Gastroesophageal sphincter (tissue), 4 donors: Measurements from ENCODE around the gene SIPA1L3. TPM values are rescaled to one million over a fixed set of nuclear protein-coding genes. Genes with fewer than 3 reads are reported as not detected.

Experiments
- ATAC-seq: fragments of 150-250 bp; one replicate; pipeline ENCODE4 v1.9.1; 2016; ENCODE audit warnings: mild to moderate bottlenecking, moderate library complexity
- H3K27ac ChIP-seq, 4 donors: fragments of 200-600 bp; sonication (generic) in 3 of 4; 1 replicate in 3 of 4; 2 replicates in 1 of 4; pipeline ENCODE4 v1.5.1; 2016 to 2019
- H3K27me3 ChIP-seq: fragments of 200-600 bp; sonication (generic); one replicate; pipeline ENCODE4 v1.5.1; 2019
- H3K36me3 ChIP-seq, 2 donors: fragments of 200-600 bp; sonication (generic); one replicate each; pipeline ENCODE4 v1.5.1; 2019; ENCODE audit warnings: control low read depth in 1 of 2
- H3K4me1 ChIP-seq, 3 donors: fragments of 200-600 bp; sonication (generic); 1 replicate in 2 of 3; 2 replicates in 1 of 3; pipeline ENCODE4 v1.5.1; 2016 to 2019; ENCODE audit warnings: control low read depth in 2 of 3
- H3K4me3 ChIP-seq, 2 donors: fragments of 200-600 bp; sonication (generic); one replicate each; pipeline ENCODE4 v1.5.1; 2019; ENCODE audit warnings: mild to moderate bottlenecking in 1 of 2, moderate library complexity in 1 of 2
- H3K9me3 ChIP-seq, 3 donors: fragments of 200-600 bp; sonication (generic); one replicate each; pipeline ENCODE4 v1.5.1; 2017 to 2019; ENCODE audit warnings: control low read depth in 2 of 3
- CTCF ChIP-seq, 4 experiments: fragments of 200-600 bp in 2 of 4; fragments of 450-650 bp in 2 of 4; sonication (generic) in 1 of 4; IDR thresholded peaks; one replicate each; pipeline ENCODE4 v1.5.1; 2017 to 2019; ENCODE audit warnings: antibody characterized with exemption in 4 of 4, mild to moderate bottlenecking in 2 of 4, moderate library complexity in 2 of 4
- EP300 ChIP-seq: sonication (generic); formaldehyde crosslinking; IDR thresholded peaks from one replicate; pipeline ENCODE4 v1.6.1; 2017; ENCODE audit warnings: antibody characterized with exemption, mild to moderate bottlenecking
- POLR2A ChIP-seq, 2 donors: fragments of 450-650 bp; IDR thresholded peaks; one replicate each; pipeline ENCODE4 v1.6.1; 2017; ENCODE audit warnings: antibody characterized with exemption in 2 of 2, mild to moderate bottlenecking in 2 of 2, moderate library complexity in 1 of 2
- POLR2AphosphoS5 ChIP-seq: sonication (generic); formaldehyde crosslinking; IDR thresholded peaks from one replicate; pipeline ENCODE4 v1.6.1; 2017; ENCODE audit warnings: antibody characterized with exemption
- WGBS, 2 donors: methylation state at CpG; one replicate each; pipeline ENCODE4 v1.1.5; 2018; ENCODE audit warnings: low coverage in 1 of 2; 5-methylcytosine and 5-hydroxymethylcytosine counted together
- total RNA-seq, 4 donors: library from RNA; depleted of rRNA; stranded (reverse); fragments of >200 nt; gene quantifications; one replicate each; pipeline ENCODE4 v1.1.0, GENCODE V29; 2016

Gene SIPA1L3
- total RNA-seq, 4 donors from 2014 or later = 5.9 to 20.2 (median 11.8) TPM

- ATAC-seq = no peak
Observed at GRCh38 chr19:37886571-37886970, 20.4 kb upstream of the SIPA1L3 start.

GRCh38 chr19:37893845-37894575 lies 13.0 kb upstream of the SIPA1L3 start:
- 61 to 71% methylated on average over 3 to 4 of the region's 11 CpGs for WGBS, 2 donors
- TF ChIP-seq CTCF (IDR thresholded peaks at IDR 0.05) = no peak
- no peak for ATAC-seq
- no peak overlapping the region for H3K4me3 ChIP-seq
- no peaks in the 10 kb centered on the region for H3K36me3 ChIP-seq
- H3K9me3 ChIP-seq = no peaks in the 10 kb centered on the region
- H3K4me1 ChIP-seq = no peaks in the 10 kb centered on the region
- H3K27ac ChIP-seq = no peak overlapping the region
- H3K27me3 ChIP-seq = peaks cover 29% of the 10 kb centered on the region

More at GRCh38 chr19:37886571-37886970, 20.4 kb upstream of the SIPA1L3 start:
- 71 to 87% methylated on average over 1 of the region's 1 CpG for WGBS, 2 donors
- peaks cover 0 to 55% (median 0%) of the 10 kb centered on the region in 3 donors for H3K9me3 ChIP-seq
- H3K36me3 ChIP-seq = no peaks in the 10 kb centered on the region
- no peak overlapping the region for H3K4me3 ChIP-seq
- peaks cover 27% of the 10 kb centered on the region for H3K27me3 ChIP-seq
- no peaks in the 10 kb centered on the region for H3K4me1 ChIP-seq
- no peak overlapping the region for H3K27ac ChIP-seq
- TF ChIP-seq CTCF (IDR thresholded peaks at IDR 0.05) (no peak), POLR2A (IDR thresholded peaks at IDR 0.05) (no peak), EP300 (no peak), POLR2AphosphoS5 (no peak)

GRCh38 chr19:37896180-37896579 lies 10.8 kb upstream of the SIPA1L3 start:
- Histone ChIP-seq H3K27ac (no peak overlapping the region), H3K4me1 (no peaks in the 10 kb centered on the region), H3K36me3 (no peaks in the 10 kb centered on the region), H3K27me3 (peaks cover 15% of the 10 kb centered on the region), H3K4me3 (no peak overlapping the region), H3K9me3 (no peaks in the 10 kb centered on the region)
- TF ChIP-seq CTCF (IDR thresholded peaks at IDR 0.05) (no peak), POLR2A (IDR thresholded peaks at IDR 0.05) (no peak), EP300 (no peak), POLR2AphosphoS5 (no peak)
- no peak for ATAC-seq
- WGBS, 2 donors = 71 to 86% methylated on average over 4 to 8 of the region's 8 CpGs

- no peak for TF ChIP-seq POLR2A (IDR thresholded peaks at IDR 0.05)
- TF ChIP-seq CTCF (IDR thresholded peaks at IDR 0.05) = no peak
- no peak for TF ChIP-seq EP300
- no peak for TF ChIP-seq POLR2AphosphoS5
- 57 to 100% methylated on average over 1 of the region's 1 CpG for WGBS, 2 donors
- H3K4me1 ChIP-seq = no peaks in the 10 kb centered on the region
Observed at GRCh38 chr19:37899453-37899852, 7.6 kb upstream of the SIPA1L3 start.

GRCh38 chr19:37899966-37900365 lies 7.0 kb upstream of the SIPA1L3 start:
- no peak for ATAC-seq
- no peaks in the 10 kb centered on the region for H3K27me3 ChIP-seq
- 81% methylated on average over 2 of the region's 2 CpGs; no CpG with 5 or more reads in 1 of the 2 donors for WGBS, 2 donors
- H3K4me1 ChIP-seq = no peaks in the 10 kb centered on the region
- TF ChIP-seq EP300 (no peak), POLR2A (IDR thresholded peaks at IDR 0.05) (no peak), POLR2AphosphoS5 (no peak), CTCF (IDR thresholded peaks at IDR 0.05) (no peak)
- H3K27ac ChIP-seq = no peak overlapping the region
- H3K4me3 ChIP-seq = no peak overlapping the region
- no peaks in the 10 kb centered on the region for H3K36me3 ChIP-seq
- H3K9me3 ChIP-seq = no peaks in the 10 kb centered on the region

More at GRCh38 chr19:37899453-37899852, 7.6 kb upstream of the SIPA1L3 start:
- Histone ChIP-seq H3K27me3 (no peaks in the 10 kb centered on the region), H3K9me3 (no peaks in the 10 kb centered on the region), H3K27ac (no peak overlapping the region), H3K4me3 (no peak overlapping the region), H3K36me3 (no peaks in the 10 kb centered on the region)
- ATAC-seq = no peak
